Measurements from ENCODE around the gene FAM171A2. TPM values are rescaled to one million over a fixed set of nuclear protein-coding genes. Genes with fewer than 3 reads are reported as not detected.

FAM171A2 gene
- total RNA-seq, 1 experiment from 2014 or later: 7.6 TPM

GRCh38 chr17:44384281-44384822, 20.7 kb upstream of the FAM171A2 start:
- ChIA-PET POLR2A (no interaction called here), CTCF (no interaction called here)
- Histone ChIP-seq H3K9me3 (ENCODE audit: control insufficient read depth, insufficient read depth, low read depth, low read length) (no peaks in the 10 kb centered on the region), H3K4me1 (ENCODE audit: control insufficient read depth, insufficient read depth, low read length) (peaks cover 2% of the 10 kb centered on the region; the same call in 1 of the 2 replicates), H3K27me3 (ENCODE audit: control insufficient read depth, insufficient read depth, low read length) (no peaks in the 10 kb centered on the region), H3K4me3 (ENCODE audit: low read depth in 2 of 2, low read length in 2 of 2) (no peak overlapping the region), H3K27ac (ENCODE audit: low read length) (no peak overlapping the region), H3K36me3 (ENCODE audit: control insufficient read depth, insufficient read depth, low read length) (no peaks in the 10 kb centered on the region)
- BruUV-seq (replicated peaks): no TSS peak
- in situ Hi-C loops (cut with HindIII; ENCODE audit: low pct_unique_long_range_greater_than_20kb, low sequenced_read_pairs) (no loop called here), intact Hi-C loops (cut with micrococcal nuclease; ENCODE audit: unreplicated experiment) (no loop called here)
- ATAC-seq (no peak), DNase-seq (ENCODE audit: low read depth, low spot score) (no peak)
- TF ChIP-seq TCF7L2 (IDR thresholded peaks at IDR 0.05; ENCODE audit: low read depth, low read length): no peak
- TF ChIP-seq SIN3A (IDR thresholded peaks at IDR 0.05; ENCODE audit: borderline replicate concordance, insufficient read depth, low read depth, low read length): no peak
- TF ChIP-seq, protein P1, sequence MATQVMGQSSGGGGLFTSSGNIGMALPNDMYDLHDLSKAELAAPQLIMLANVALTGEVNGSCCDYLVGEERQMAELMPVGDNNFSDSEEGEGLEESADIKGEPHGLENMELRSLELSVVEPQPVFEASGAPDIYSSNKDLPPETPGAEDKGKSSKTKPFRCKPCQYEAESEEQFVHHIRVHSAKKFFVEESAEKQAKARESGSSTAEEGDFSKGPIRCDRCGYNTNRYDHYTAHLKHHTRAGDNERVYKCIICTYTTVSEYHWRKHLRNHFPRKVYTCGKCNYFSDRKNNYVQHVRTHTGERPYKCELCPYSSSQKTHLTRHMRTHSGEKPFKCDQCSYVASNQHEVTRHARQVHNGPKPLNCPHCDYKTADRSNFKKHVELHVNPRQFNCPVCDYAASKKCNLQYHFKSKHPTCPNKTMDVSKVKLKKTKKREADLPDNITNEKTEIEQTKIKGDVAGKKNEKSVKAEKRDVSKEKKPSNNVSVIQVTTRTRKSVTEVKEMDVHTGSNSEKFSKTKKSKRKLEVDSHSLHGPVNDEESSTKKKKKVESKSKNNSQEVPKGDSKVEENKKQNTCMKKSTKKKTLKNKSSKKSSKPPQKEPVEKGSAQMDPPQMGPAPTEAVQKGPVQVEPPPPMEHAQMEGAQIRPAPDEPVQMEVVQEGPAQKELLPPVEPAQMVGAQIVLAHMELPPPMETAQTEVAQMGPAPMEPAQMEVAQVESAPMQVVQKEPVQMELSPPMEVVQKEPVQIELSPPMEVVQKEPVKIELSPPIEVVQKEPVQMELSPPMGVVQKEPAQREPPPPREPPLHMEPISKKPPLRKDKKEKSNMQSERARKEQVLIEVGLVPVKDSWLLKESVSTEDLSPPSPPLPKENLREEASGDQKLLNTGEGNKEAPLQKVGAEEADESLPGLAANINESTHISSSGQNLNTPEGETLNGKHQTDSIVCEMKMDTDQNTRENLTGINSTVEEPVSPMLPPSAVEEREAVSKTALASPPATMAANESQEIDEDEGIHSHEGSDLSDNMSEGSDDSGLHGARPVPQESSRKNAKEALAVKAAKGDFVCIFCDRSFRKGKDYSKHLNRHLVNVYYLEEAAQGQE (IDR thresholded peaks at IDR 0.05; ENCODE audit: insufficient read depth in 1 of 2, low read depth in 2 of 2, low read length in 1 of 2): no peak
- TF ChIP-seq, protein P2, sequence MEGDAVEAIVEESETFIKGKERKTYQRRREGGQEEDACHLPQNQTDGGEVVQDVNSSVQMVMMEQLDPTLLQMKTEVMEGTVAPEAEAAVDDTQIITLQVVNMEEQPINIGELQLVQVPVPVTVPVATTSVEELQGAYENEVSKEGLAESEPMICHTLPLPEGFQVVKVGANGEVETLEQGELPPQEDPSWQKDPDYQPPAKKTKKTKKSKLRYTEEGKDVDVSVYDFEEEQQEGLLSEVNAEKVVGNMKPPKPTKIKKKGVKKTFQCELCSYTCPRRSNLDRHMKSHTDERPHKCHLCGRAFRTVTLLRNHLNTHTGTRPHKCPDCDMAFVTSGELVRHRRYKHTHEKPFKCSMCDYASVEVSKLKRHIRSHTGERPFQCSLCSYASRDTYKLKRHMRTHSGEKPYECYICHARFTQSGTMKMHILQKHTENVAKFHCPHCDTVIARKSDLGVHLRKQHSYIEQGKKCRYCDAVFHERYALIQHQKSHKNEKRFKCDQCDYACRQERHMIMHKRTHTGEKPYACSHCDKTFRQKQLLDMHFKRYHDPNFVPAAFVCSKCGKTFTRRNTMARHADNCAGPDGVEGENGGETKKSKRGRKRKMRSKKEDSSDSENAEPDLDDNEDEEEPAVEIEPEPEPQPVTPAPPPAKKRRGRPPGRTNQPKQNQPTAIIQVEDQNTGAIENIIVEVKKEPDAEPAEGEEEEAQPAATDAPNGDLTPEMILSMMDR (IDR thresholded peaks at IDR 0.05): no peak
- TF ChIP-seq POLR2AphosphoS5 (IDR thresholded peaks at IDR 0.05; ENCODE audit: low read depth, low read length): no peak

GRCh38 chr17:44383861-44384260, 20.2 kb upstream of the FAM171A2 start:
- in situ Hi-C loops (cut with HindIII; ENCODE audit: low pct_unique_long_range_greater_than_20kb, low sequenced_read_pairs): no loop called here
- Histone ChIP-seq H3K27ac (ENCODE audit: low read length) (no peak overlapping the region), H3K4me3 (ENCODE audit: low read depth in 2 of 2, low read length in 2 of 2) (no peak overlapping the region), H3K36me3 (ENCODE audit: control insufficient read depth, insufficient read depth, low read length) (no peaks in the 10 kb centered on the region), H3K27me3 (ENCODE audit: control insufficient read depth, insufficient read depth, low read length) (no peaks in the 10 kb centered on the region), H3K9me3 (ENCODE audit: control insufficient read depth, insufficient read depth, low read depth, low read length) (no peaks in the 10 kb centered on the region), H3K4me1 (ENCODE audit: control insufficient read depth, insufficient read depth, low read length) (peaks cover 2% of the 10 kb centered on the region; the same call in 1 of the 2 replicates)
- ATAC-seq (no peak), DNase-seq (ENCODE audit: low read depth, low spot score) (no peak)
- ChIA-PET POLR2A (no interaction called here), CTCF (no interaction called here)
- intact Hi-C loops (cut with micrococcal nuclease; ENCODE audit: unreplicated experiment): no loop called here
- TF ChIP-seq, protein P2 (IDR thresholded peaks at IDR 0.05): no peak
- TF ChIP-seq, protein P1 (IDR thresholded peaks at IDR 0.05; ENCODE audit: insufficient read depth in 1 of 2, low read depth in 2 of 2, low read length in 1 of 2): no peak
- TF ChIP-seq SIN3A (IDR thresholded peaks at IDR 0.05; ENCODE audit: borderline replicate concordance, insufficient read depth, low read depth, low read length) (no peak), POLR2AphosphoS5 (IDR thresholded peaks at IDR 0.05; ENCODE audit: low read depth, low read length) (no peak), TCF7L2 (IDR thresholded peaks at IDR 0.05; ENCODE audit: low read depth, low read length) (no peak)
- BruUV-seq (replicated peaks): no TSS peak
